PC-3 (cell line): ENCODE results near the gene COL5A2.
A peak's percentile ranks its signal among the peaks of the same experiment; 100 is the strongest.

ENCODE experiments used
- EZH2phosphoT487 ChIP-seq: fragments of 300-600 bp; sonication (generic); IDR thresholded peaks from 2 replicates; pipeline ENCODE4 v1.6.1; 2018; ENCODE audit warnings: mild to moderate bottlenecking, antibody characterized with exemption, low read length, borderline replicate concordance
- TF ChIP-seq, protein P1 (sequence below): fragments of 300-600 bp; sonication (generic); conservative IDR thresholded peaks from 2 replicates; pipeline ENCODE4 v1.5.1; 2017; ENCODE audit warnings: antibody characterized with exemption, low read depth, mild to moderate bottlenecking, low read length

DNA sequence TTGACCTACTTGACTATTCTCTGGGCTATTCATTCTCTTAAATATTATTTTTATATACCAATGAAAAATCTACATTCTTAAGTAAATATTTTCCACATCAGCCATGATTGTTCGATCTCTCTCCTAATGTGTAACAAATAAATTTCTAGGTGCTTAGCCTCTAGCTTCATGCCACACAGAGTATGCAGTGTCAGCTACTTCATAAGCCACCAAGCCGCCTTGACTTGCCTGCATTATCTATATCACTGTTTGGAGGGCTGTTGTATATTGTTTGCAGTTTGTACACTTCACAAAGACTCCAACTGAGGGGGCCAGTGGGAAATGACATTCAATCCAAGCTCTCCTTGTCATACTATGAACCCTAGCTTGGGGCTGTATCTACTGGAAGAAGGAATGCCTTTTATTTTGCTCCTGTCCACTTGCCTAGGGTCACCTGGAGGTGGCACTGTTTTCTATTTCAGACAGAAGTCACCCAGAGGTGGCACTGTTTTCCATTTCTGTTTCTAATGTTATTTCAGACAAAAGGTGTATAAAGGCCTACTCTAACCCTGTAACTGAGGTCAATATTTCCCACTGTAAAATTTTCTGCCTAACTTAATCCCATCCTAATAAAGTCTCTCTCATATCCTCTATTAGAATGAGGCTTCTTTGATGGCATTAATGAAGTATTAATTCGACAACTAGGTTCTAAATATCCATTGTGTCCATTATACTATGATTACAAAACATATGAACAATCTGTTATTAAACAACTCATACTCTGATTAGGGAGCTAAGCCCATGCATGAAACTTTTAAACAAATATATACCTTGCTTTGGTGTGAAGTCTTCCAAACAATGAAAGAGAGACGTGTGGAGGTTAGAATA lies 36.4 kb downstream of the COL5A2 start:
- TF ChIP-seq, protein P1, sequence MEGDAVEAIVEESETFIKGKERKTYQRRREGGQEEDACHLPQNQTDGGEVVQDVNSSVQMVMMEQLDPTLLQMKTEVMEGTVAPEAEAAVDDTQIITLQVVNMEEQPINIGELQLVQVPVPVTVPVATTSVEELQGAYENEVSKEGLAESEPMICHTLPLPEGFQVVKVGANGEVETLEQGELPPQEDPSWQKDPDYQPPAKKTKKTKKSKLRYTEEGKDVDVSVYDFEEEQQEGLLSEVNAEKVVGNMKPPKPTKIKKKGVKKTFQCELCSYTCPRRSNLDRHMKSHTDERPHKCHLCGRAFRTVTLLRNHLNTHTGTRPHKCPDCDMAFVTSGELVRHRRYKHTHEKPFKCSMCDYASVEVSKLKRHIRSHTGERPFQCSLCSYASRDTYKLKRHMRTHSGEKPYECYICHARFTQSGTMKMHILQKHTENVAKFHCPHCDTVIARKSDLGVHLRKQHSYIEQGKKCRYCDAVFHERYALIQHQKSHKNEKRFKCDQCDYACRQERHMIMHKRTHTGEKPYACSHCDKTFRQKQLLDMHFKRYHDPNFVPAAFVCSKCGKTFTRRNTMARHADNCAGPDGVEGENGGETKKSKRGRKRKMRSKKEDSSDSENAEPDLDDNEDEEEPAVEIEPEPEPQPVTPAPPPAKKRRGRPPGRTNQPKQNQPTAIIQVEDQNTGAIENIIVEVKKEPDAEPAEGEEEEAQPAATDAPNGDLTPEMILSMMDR = peak; percentile 99
- TF ChIP-seq EZH2phosphoT487 = no peak
